Neural cell (in vitro differentiated cells): ENCODE data around the gene RPL7A. TPM values are rescaled to one million over a fixed set of nuclear protein-coding genes. Genes with fewer than 3 reads are reported as not detected.

Source experiments
- H2AFZ ChIP-seq: fragments of 200-600, 300-800 bp; sonication (generic), shearing (Covaris generic); 2 replicates; pipeline ENCODE4 v1.6.0; 2014; ENCODE audit warnings: low read depth, mild to moderate bottlenecking, antibody characterized with exemption, low read length, moderate library complexity
- H3F3A ChIP-seq: fragments of 200-600 bp; shearing (Covaris generic); 2 replicates; pipeline ENCODE4 v1.6.1; 2016; ENCODE audit warnings: mild to moderate bottlenecking, moderate library complexity, mixed read lengths, antibody characterized with exemption, low read length; ENCODE audit not compliant: insufficient read depth, poor library complexity, severe bottlenecking
- H3K27ac ChIP-seq: fragments of 200-600, 300-800 bp; sonication (generic), shearing (Covaris generic); 2 replicates; pipeline ENCODE4 v1.5.1; 2014; ENCODE audit warnings: mild to moderate bottlenecking, low read length, moderate library complexity
- H3K27me3 ChIP-seq: fragments of 300-800, 200-600 bp; sonication (generic), shearing (Covaris generic); 2 replicates; pipeline ENCODE4 v1.6.0; 2014; ENCODE audit warnings: mild to moderate bottlenecking, low read depth, low read length, moderate library complexity; ENCODE audit not compliant: insufficient read depth
- H3K36me3 ChIP-seq: fragments of 300-800, 200-600 bp; sonication (generic), shearing (Covaris generic); 2 replicates; pipeline ENCODE4 v1.5.1; 2014; ENCODE audit warnings: mild to moderate bottlenecking, antibody characterized with exemption, low read length, moderate library complexity; ENCODE audit not compliant: insufficient read depth
- H3K4me2 ChIP-seq: fragments of 300-800, 200-600 bp; sonication (generic), shearing (Covaris generic); 2 replicates; pipeline ENCODE4 v1.6.0; 2014; ENCODE audit warnings: mild to moderate bottlenecking, low read length
- H3K4me3 ChIP-seq: fragments of 300-800, 200-600 bp; sonication (generic), shearing (Covaris generic); 2 replicates; pipeline ENCODE4 v1.5.1; 2014; ENCODE audit warnings: mild to moderate bottlenecking, low read length, moderate library complexity
- H3K79me2 ChIP-seq: fragments of 200-600 bp; shearing (Covaris generic); replicated peaks from 2 replicates; pipeline ENCODE4 v1.6.0; 2014; ENCODE audit warnings: mild to moderate bottlenecking, low read length, moderate library complexity; ENCODE audit not compliant: insufficient read depth
- H3K9ac ChIP-seq: fragments of 300-800, 200-600 bp; sonication (generic), shearing (Covaris generic); 2 replicates; pipeline ENCODE4 v1.6.1; 2016; ENCODE audit warnings: mild to moderate bottlenecking, low read length, mixed read lengths
- H3K9me2 ChIP-seq: fragments of 200-600 bp; shearing (Covaris generic); 2 replicates; pipeline ENCODE4 v1.6.1; 2016; ENCODE audit warnings: mild to moderate bottlenecking, low read length, mixed read lengths; ENCODE audit not compliant: insufficient read depth
- H3K9me3 ChIP-seq: fragments of 200-600, 300-800 bp; sonication (generic), shearing (Covaris generic); 2 replicates; pipeline ENCODE4 v1.6.1; 2016; ENCODE audit warnings: mild to moderate bottlenecking, mixed run types, low read length, moderate library complexity, mixed read lengths
- H4K20me1 ChIP-seq: fragments of 200-600 bp; shearing (Covaris generic); 2 replicates; pipeline ENCODE4 v1.6.1; 2016; ENCODE audit warnings: mild to moderate bottlenecking, mixed run types; ENCODE audit not compliant: insufficient read depth
- CTCF ChIP-seq: fragments of 450-650 bp; IDR thresholded peaks from 2 replicates; pipeline ENCODE4 v1.5.1; 2014; ENCODE audit warnings: antibody characterized with exemption, mild to moderate bottlenecking, moderate library complexity; ENCODE audit not compliant: poor library complexity, severe bottlenecking
- EP300 ChIP-seq: fragments of 450-650 bp; conservative IDR thresholded peaks from 2 replicates; pipeline ENCODE4 v1.6.1; 2014; ENCODE audit warnings: antibody characterized with exemption, mild to moderate bottlenecking, moderate library complexity; ENCODE audit not compliant: poor library complexity, severe bottlenecking
- EZH2 ChIP-seq: fragments of 200-600, 300-800 bp; shearing (Covaris generic), sonication (generic); IDR thresholded peaks from 2 replicates; pipeline ENCODE4 v1.6.1; 2014; ENCODE audit warnings: antibody characterized with exemption, low read length, borderline replicate concordance, mild to moderate bottlenecking; ENCODE audit not compliant: insufficient read depth, poor library complexity, severe bottlenecking
- MXI1 ChIP-seq: fragments of 450-650 bp; conservative IDR thresholded peaks from 2 replicates; pipeline ENCODE4 v1.6.1; 2014; ENCODE audit warnings: antibody characterized with exemption, mild to moderate bottlenecking; ENCODE audit not compliant: poor library complexity, severe bottlenecking
- POLR2AphosphoS5 ChIP-seq: IDR thresholded peaks from 2 replicates; pipeline ENCODE4 v1.6.1; 2012
- RAD21 ChIP-seq: fragments of 450-650 bp; conservative IDR thresholded peaks from 2 replicates; pipeline ENCODE4 v1.6.1; 2014; ENCODE audit warnings: antibody characterized with exemption, mild to moderate bottlenecking, moderate library complexity
- REST ChIP-seq: IDR thresholded peaks from 2 replicates; pipeline ENCODE4 v1.6.1; 2012; ENCODE audit warnings: borderline replicate concordance
- SMC3 ChIP-seq: fragments of 450-650 bp; conservative IDR thresholded peaks from 2 replicates; pipeline ENCODE4 v1.6.1; 2014; ENCODE audit warnings: antibody characterized with exemption, mild to moderate bottlenecking, moderate library complexity; ENCODE audit not compliant: poor library complexity
- TAF1 ChIP-seq: IDR thresholded peaks from 2 replicates; pipeline ENCODE4 v1.6.1; 2012; ENCODE audit warnings: low read depth
- polyA plus RNA-seq: library from polyadenylated mRNA; depleted of rRNA; stranded (reverse); fragments of >200 nt; gene quantifications from 2 replicates; pipeline ENCODE4 v1.2.3, GENCODE V29; 2014

RPL7A gene
- polyA plus RNA-seq, 1 donor from 2014 or later = 1,987 TPM

- TF ChIP-seq REST = no peak
These were observed 7.1 kb upstream of the RPL7A start (continued) for GRCh38 chr9:133340916-133341315.

GRCh38 chr9:133341369-133342068 is 6.5 kb upstream of the RPL7A start:
- Histone ChIP-seq H2AFZ (no peak overlapping the region), H3K9me3 (no peaks in the 10 kb centered on the region), H4K20me1 (no peaks in the 10 kb centered on the region), H3K4me3 (no peak overlapping the region), H3K36me3 (no peaks in the 10 kb centered on the region), H3F3A (no peaks in the 10 kb centered on the region), H3K27me3 (no peaks in the 10 kb centered on the region), H3K9ac (no peak overlapping the region), H3K27ac (no peak overlapping the region), H3K79me2 (peaks cover 4% of the 10 kb centered on the region), H3K9me2 (no peaks in the 10 kb centered on the region), H3K4me2 (no peak overlapping the region)
- TF ChIP-seq SMC3 (no peak), TAF1 (no peak), EZH2 (no peak), REST (no peak), MXI1 (no peak), RAD21 (no peak), EP300 (no peak), CTCF (no peak), POLR2AphosphoS5 (no peak)
